GM23248 (cell line): ENCODE results near the gene CNFN.

ENCODE experiments used
- EZH2 ChIP-seq: fragments of 200-600 bp; sonication (generic); IDR thresholded peaks from 2 replicates; pipeline ENCODE4 v1.6.1; 2018; ENCODE audit warnings: antibody characterized with exemption, mild to moderate bottlenecking; ENCODE audit not compliant: insufficient read depth, poor library complexity, severe bottlenecking
- EZH2phosphoT487 ChIP-seq: fragments of 200-600 bp; sonication (generic); IDR thresholded peaks from 2 replicates; pipeline ENCODE4 v1.6.1; 2018; ENCODE audit warnings: antibody characterized with exemption, moderate library complexity, mild to moderate bottlenecking, low read depth; ENCODE audit not compliant: insufficient read depth

- TF ChIP-seq EZH2phosphoT487 (no peak), EZH2 (no peak)
These were observed 20.5 kb downstream of the CNFN start for GRCh38 chr19:42369433-42370067.
